Measurements from ENCODE around the gene CALB2. TPM values are rescaled to one million over a fixed set of nuclear protein-coding genes. Genes with fewer than 3 reads are reported as not detected.
A peak's percentile ranks its signal among the peaks of the same experiment; 100 is the strongest.
"Not testable (repeated sequence)": the region's sequence is repeated elsewhere in the genome, so short reads cannot be mapped to it uniquely, and the experiment has no call there.

The CALB2 gene, protein sequence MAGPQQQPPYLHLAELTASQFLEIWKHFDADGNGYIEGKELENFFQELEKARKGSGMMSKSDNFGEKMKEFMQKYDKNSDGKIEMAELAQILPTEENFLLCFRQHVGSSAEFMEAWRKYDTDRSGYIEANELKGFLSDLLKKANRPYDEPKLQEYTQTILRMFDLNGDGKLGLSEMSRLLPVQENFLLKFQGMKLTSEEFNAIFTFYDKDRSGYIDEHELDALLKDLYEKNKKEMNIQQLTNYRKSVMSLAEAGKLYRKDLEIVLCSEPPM
- polyA plus RNA-seq (0.39 to 1.4 TPM (median 1.2 TPM) in 3 replicates), polyA minus RNA-seq (0.35 TPM in 1 of 3 replicates, not detected in the others)
- 16.9 TPM for polyA plus RNA-seq (2011; ENCODE audit: low read depth)
- 0.62 and 0.92 TPM in 2 replicates for polyA plus RNA-seq (2011; cell fraction: cytosol; rRNA removed)
- polyA plus RNA-seq (2011; cell fraction: nucleus; rRNA removed): 0.60 and 1.0 TPM in 2 replicates
- 0.89 and 8.8 TPM in 2 replicates for polyA plus RNA-seq (2012; ENCODE audit: low replicate concordance)
- polyA minus RNA-seq (2011; cell fraction: cytosol; rRNA and poly(A)+ RNA removed): not detected
- 0.39 and 3.7 TPM in 2 replicates for polyA minus RNA-seq (2011; cell fraction: nucleus; rRNA and poly(A)+ RNA removed)

- no peak for TF ChIP-seq EZH2 (IDR thresholded peaks at IDR 0.05; ENCODE audit: low read length)
- peak; percentile 62 to 80 (median 73) for TF ChIP-seq CTCF (optimal IDR thresholded peaks at IDR 0.05 in 1 of 3, IDR thresholded peaks at IDR 0.05 in 1 of 3, conservative IDR thresholded peaks at IDR 0.05 in 1 of 3; ENCODE audit: extremely low read depth in 1 of 3, insufficient read depth in 2 of 3, low read length in 3 of 3)
- H2AFZ ChIP-seq (ENCODE audit: control insufficient read depth, low read length): peak within 1 kb of the TSS; percentile 66
- H3K27ac ChIP-seq (ENCODE audit: control insufficient read depth, insufficient read depth, low read length): no peak within 1 kb of the TSS
- no peaks in the 10 kb centered on the region for H4K20me1 ChIP-seq (ENCODE audit: control insufficient read depth, extremely low read depth, insufficient read depth, low read length)
- H3K4me1 ChIP-seq (ENCODE audit: control insufficient read depth, extremely low read depth, insufficient read depth, low read length): peaks cover 24% of the 10 kb centered on the region
- dilution Hi-C loops (cut with MboI; ENCODE audit: extremely low pct_ligation_motif_present, low sequenced_read_pairs): no loop called here
- no peak for DNase-seq (ENCODE audit: low read depth, low spot score)
- H3K9me1 ChIP-seq (ENCODE audit: control insufficient read depth, extremely low read depth, insufficient read depth, low read length): no peaks in the 10 kb centered on the region
- FAIRE-seq: no peak
- no peaks in the 10 kb centered on the region for H3K36me3 ChIP-seq (ENCODE audit: control insufficient read depth in 2 of 2, extremely low read depth in 1 of 2, insufficient read depth in 2 of 2, low read length in 2 of 2)
- H3K4me3 ChIP-seq (ENCODE audit: control insufficient read depth in 2 of 3, extremely low read depth in 1 of 3, insufficient read depth in 2 of 3, low read depth in 1 of 3, low read length in 3 of 3): peak within 1 kb of the TSS in 2 of 3 experiments; percentile 37 to 42
- peak within 1 kb of the TSS; percentile 85 for H3K4me2 ChIP-seq (ENCODE audit: control insufficient read depth, extremely low read depth, insufficient read depth, low read depth, low read length)
- H3K27me3 ChIP-seq (ENCODE audit: control insufficient read depth, extremely low read depth, insufficient read depth, low read length): no peaks in the 10 kb centered on the region
- H3K79me2 ChIP-seq (ENCODE audit: control insufficient read depth, insufficient read depth, low read length): no peaks in the 10 kb centered on the region
- H3K9me3 ChIP-seq (ENCODE audit: control insufficient read depth, low read depth, low read length): no peaks in the 10 kb centered on the region
- peak within 1 kb of the TSS; percentile 41 for H3K9ac ChIP-seq (ENCODE audit: control insufficient read depth, extremely low read depth, insufficient read depth, low read length)
Measured at GRCh38 chr16:71358464-71358998, at the start of gene CALB2. Gene CALB2 (plus strand): TSS chr16:71358723. CDS start chr16:71358793, 70 bp downstream.

- Histone ChIP-seq H3K4me3 (ENCODE audit: control insufficient read depth in 2 of 3, extremely low read depth in 1 of 3, insufficient read depth in 2 of 3, low read depth in 1 of 3, low read length in 3 of 3) (no peak overlapping the region), H2AFZ (ENCODE audit: control insufficient read depth, low read length) (no peak overlapping the region), H3K4me1 (ENCODE audit: control insufficient read depth, extremely low read depth, insufficient read depth, low read length) (no peaks in the 10 kb centered on the region), H3K27ac (ENCODE audit: control insufficient read depth, insufficient read depth, low read length) (no peak overlapping the region), H3K4me2 (ENCODE audit: control insufficient read depth, extremely low read depth, insufficient read depth, low read depth, low read length) (no peak overlapping the region), H3K9me1 (ENCODE audit: control insufficient read depth, extremely low read depth, insufficient read depth, low read length) (no peaks in the 10 kb centered on the region), H3K36me3 (ENCODE audit: control insufficient read depth in 2 of 2, extremely low read depth in 1 of 2, insufficient read depth in 2 of 2, low read length in 2 of 2) (no peaks in the 10 kb centered on the region), H3K79me2 (ENCODE audit: control insufficient read depth, insufficient read depth, low read length) (no peaks in the 10 kb centered on the region), H3K27me3 (ENCODE audit: control insufficient read depth, extremely low read depth, insufficient read depth, low read length) (peaks cover 7% of the 10 kb centered on the region), H4K20me1 (ENCODE audit: control insufficient read depth, extremely low read depth, insufficient read depth, low read length) (no peaks in the 10 kb centered on the region), H3K9me3 (ENCODE audit: control insufficient read depth, low read depth, low read length) (no peaks in the 10 kb centered on the region), H3K9ac (ENCODE audit: control insufficient read depth, extremely low read depth, insufficient read depth, low read length) (no peak overlapping the region)
- DNase-seq (ENCODE audit: low read depth, low spot score) (no peak), FAIRE-seq (peak; percentile 23)
- dilution Hi-C loops (cut with MboI; ENCODE audit: extremely low pct_ligation_motif_present, low sequenced_read_pairs): no loop called here
- TF ChIP-seq CTCF (optimal IDR thresholded peaks at IDR 0.05 in 1 of 3, IDR thresholded peaks at IDR 0.05 in 1 of 3, conservative IDR thresholded peaks at IDR 0.05 in 1 of 3; ENCODE audit: extremely low read depth in 1 of 3, insufficient read depth in 2 of 3, low read length in 3 of 3) (peak; percentile 70 to 85 (median 81)), EZH2 (IDR thresholded peaks at IDR 0.05; ENCODE audit: low read length) (no peak)
Measured at GRCh38 chr16:71311553-71312158, 46.9 kb upstream of the CALB2 start.

GRCh38 chr16:71313591-71313990, 44.9 kb upstream of the CALB2 start:
- H3K27me3 ChIP-seq (ENCODE audit: control insufficient read depth, extremely low read depth, insufficient read depth, low read length); H3K9ac ChIP-seq (ENCODE audit: control insufficient read depth, extremely low read depth, insufficient read depth, low read length); H3K27ac ChIP-seq (ENCODE audit: control insufficient read depth, insufficient read depth, low read length); H3K9me3 ChIP-seq (ENCODE audit: control insufficient read depth, low read depth, low read length); H3K4me1 ChIP-seq (ENCODE audit: control insufficient read depth, extremely low read depth, insufficient read depth, low read length); DNase-seq (ENCODE audit: low read depth, low spot score); H3K9me1 ChIP-seq (ENCODE audit: control insufficient read depth, extremely low read depth, insufficient read depth, low read length); H4K20me1 ChIP-seq (ENCODE audit: control insufficient read depth, extremely low read depth, insufficient read depth, low read length); dilution Hi-C loops (cut with MboI; ENCODE audit: extremely low pct_ligation_motif_present, low sequenced_read_pairs); H2AFZ ChIP-seq (ENCODE audit: control insufficient read depth, low read length); H3K4me3 ChIP-seq (ENCODE audit: control insufficient read depth in 2 of 3, extremely low read depth in 1 of 3, insufficient read depth in 2 of 3, low read depth in 1 of 3, low read length in 3 of 3); H3K4me2 ChIP-seq (ENCODE audit: control insufficient read depth, extremely low read depth, insufficient read depth, low read depth, low read length); H3K36me3 ChIP-seq (ENCODE audit: control insufficient read depth in 2 of 2, extremely low read depth in 1 of 2, insufficient read depth in 2 of 2, low read length in 2 of 2); FAIRE-seq; H3K79me2 ChIP-seq (ENCODE audit: control insufficient read depth, insufficient read depth, low read length): not testable (repeated sequence)
